GM18508 (cell line): ENCODE results near the gene LYPD6B.

Source experiments
- ATAC-seq: cut with Tn5 transposase; IDR thresholded peaks from one replicate; pipeline ENCODE4 v1.9.1; 2021; ENCODE audit warnings: moderate number of reproducible peaks; ENCODE audit not compliant: insufficient read depth, unreplicated experiment

The LYPD6B gene

GRCh38 chr2:149009576-149010461 lies 28.7 kb upstream of the LYPD6B start:
- no peak for ATAC-seq

- no peak for ATAC-seq
These were observed 26.0 kb upstream of the LYPD6B start for GRCh38 chr2:149012545-149012944.

DNA sequence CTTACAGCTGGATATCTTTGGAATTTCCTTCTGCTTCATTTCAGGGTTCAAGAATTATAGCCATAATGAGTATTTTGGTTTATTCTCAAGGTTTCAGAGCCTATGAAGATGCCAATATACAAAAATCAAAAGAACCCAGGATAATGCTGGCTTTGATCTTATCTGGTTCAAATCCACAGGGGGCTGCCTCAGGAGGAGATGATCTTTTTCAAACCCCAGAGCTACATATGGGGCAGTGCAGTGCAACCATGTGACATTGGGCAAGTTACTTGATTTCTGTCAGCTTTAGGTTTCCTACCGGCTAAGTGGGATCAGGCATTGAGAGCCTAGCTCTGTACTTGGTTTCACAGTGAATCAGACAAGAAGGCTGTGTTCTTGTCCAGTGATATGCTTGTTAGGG lies 23.0 kb upstream of the LYPD6B start:
- no peak for ATAC-seq

DNA sequence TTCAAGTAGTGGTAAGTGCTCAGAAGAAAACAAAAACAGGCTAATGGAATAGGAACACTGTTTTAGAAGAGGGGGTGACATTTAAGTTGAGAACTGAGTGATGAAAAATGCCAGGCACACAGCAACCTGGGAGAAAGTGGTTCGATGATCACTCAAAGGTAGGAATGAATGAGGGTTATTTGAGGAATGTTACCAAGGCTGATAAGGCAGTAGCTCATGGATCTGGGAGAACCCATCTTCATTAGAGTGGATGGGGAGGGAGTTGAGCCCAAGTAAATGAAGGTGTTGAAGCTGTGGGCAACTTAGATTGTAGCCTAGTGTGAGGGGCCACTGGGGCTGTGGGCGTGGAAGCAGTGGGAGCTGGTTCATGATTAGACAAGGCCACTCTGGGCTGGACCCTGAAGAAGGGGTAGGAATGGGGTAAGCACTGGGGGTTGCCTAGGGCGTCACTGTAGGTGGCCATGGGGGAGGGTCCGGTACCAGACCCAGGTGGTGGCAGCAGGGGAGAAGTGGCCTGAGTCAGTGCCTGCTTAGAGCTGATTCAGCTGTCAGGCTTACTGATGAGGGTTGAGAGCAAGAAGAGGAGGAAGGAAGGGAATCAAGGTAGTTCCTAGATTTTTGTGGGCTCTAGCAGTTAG lies 22.5 kb upstream of the LYPD6B start:
- no peak for ATAC-seq

- ATAC-seq: no peak
These were observed 21.1 kb upstream of the LYPD6B start for GRCh38 chr2:149017116-149017985.

DNA sequence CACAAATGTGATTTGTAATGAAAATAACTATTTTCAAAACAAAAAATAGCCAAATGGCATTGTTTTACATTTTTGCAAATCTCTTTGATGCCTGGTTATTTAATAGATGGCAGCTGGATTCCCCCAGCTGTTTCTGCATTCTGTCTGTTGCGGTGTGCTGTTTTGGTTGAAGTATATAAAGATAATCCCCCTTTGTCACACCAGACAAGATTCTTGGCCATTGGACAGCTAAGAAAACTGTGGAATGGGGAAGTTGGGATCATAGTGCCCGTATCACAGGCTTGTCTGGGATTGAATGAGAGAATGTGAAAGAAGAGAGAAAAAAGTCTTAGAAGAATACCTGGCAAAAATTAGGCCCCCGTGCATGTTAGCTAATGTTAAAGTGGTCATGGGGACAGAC lies 19.5 kb upstream of the LYPD6B start:
- no peak for ATAC-seq

DNA sequence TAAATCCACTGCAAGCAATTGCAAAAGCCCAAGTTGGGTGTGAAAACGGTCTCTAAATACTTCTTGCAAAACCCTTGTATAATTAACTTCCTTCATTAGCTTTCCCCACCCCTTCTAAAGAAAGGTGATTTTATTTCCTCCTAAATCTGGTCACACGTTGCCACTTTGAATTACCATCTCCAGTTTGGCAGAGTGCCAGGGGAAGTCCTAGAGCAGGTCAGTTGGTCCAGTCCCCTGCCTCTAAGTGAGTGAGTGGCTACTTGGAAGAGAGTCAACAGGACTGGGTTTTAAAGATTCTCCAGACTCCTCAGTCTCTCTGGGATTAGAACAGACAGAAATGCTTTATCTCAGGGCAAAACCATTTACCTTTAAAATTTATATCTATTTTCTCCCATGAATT lies 18.7 kb upstream of the LYPD6B start:
- no peak for ATAC-seq

GRCh38 chr2:149020432-149020851 lies 18.1 kb upstream of the LYPD6B start:
- peak; percentile 27 for ATAC-seq

- peak; percentile 62 for ATAC-seq
These were observed 17.2 kb upstream of the LYPD6B start for GRCh38 chr2:149021271-149021719.

DNA sequence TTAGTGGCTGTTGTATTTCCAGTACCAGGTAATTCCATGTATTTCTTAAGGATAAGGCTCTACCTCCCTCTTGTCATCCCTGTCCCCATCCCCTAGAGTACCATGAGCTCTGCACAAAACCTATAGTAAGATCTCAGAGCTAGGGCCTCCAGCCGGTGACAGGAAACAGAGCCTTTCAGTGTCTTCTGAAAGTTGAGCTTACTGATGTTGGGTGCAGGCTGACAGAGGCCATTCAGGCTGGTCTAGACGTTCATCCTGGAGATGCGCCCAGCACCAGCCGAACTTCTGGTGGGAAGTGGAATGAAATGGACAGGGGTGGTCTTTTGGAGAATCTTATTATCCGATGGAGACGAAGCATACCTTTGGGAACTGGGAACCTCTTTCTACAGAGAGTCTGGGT lies 16.7 kb upstream of the LYPD6B start:
- peak; percentile 49 for ATAC-seq

GRCh38 chr2:149023091-149023490 lies 15.4 kb upstream of the LYPD6B start:
- ATAC-seq: no peak

GRCh38 chr2:149027590-149028250 lies 10.8 kb upstream of the LYPD6B start:
- no peak for ATAC-seq

- no peak for ATAC-seq
These were observed 10.1 kb upstream of the LYPD6B start for GRCh38 chr2:149028377-149028776.

- no peak for ATAC-seq
These were observed 9.6 kb upstream of the LYPD6B start for GRCh38 chr2:149028891-149029290.

GRCh38 chr2:149029307-149029965 lies 9.1 kb upstream of the LYPD6B start:
- ATAC-seq: no peak

DNA sequence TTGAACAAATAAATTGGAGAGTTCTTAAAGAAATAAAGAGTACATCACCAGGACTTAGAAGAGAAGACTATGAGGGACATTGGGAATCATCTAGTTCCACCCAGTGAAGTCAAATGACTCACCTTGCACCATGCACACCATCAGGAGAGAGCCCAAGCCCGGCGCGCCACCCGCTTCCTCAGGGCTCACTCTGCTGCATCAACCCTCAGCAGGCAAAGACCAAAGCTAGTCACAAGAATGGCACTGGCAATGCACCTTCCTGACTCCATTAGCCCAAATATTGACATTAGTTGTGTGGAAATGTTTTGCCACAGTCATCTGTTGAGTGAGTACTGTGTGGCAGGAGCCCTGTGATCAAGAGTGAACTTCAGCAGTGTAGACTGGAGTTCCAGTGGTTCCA lies 7.1 kb upstream of the LYPD6B start:
- no peak for ATAC-seq

DNA sequence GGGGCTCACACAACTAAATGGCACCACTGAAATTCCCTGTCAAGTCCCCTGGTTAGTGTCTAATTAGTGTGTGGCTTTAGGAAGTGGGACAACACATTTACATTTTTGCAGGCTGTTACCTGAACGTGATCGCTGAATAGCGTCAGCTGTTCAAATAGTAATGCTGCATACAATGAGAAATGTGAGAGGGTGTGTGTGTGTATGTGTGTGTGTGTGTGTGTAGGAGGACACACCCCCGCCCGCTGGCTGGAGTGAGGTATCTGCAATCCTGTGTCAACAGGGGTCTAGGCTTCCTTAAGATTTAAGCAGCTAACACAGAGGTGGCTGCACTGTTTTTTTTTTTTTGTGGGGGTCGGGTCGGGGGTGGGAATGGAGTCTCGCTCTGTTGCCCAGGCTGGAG lies 4.8 kb upstream of the LYPD6B start:
- no peak for ATAC-seq

- ATAC-seq: no peak
These were observed 4.1 kb upstream of the LYPD6B start for GRCh38 chr2:149034406-149034805.

- ATAC-seq: no peak
These were observed 1.8 kb upstream of the LYPD6B start for GRCh38 chr2:149036507-149037293.
